ENCODE data around the gene SIGLEC1. TPM values are rescaled to one million over a fixed set of nuclear protein-coding genes. Genes with fewer than 3 reads are reported as not detected.

The SIGLEC1 gene
- total RNA-seq, result not detected in 2 replicates

GRCh38 chr20:3712279-3712873, at the start of gene SIGLEC1:
Gene SIGLEC1, minus strand, starts transcription at chr20:3712600. Its CDS starts 5,472 bp downstream, at chr20:3707128.

GRCh38 chr20:3732327-3733118, 20.1 kb upstream of the SIGLEC1 start, which contains the start of gene HSPA12B:
Gene HSPA12B, plus strand, starts transcription at chr20:3732685. Its CDS starts 5,990 bp downstream, at chr20:3738675.

GRCh38 chr20:3681931-3682781, 30.2 kb downstream of the SIGLEC1 start, which contains the start of gene ADAM33:
Gene ADAM33, minus strand, starts transcription at chr20:3682010. Its CDS starts 6 bp downstream, at chr20:3682004.

GRCh38 chr20:3663031-3663701, 49.2 kb downstream of the SIGLEC1 start, which contains the start of gene GFRA4:
Gene GFRA4, minus strand, starts transcription at chr20:3663399. Its CDS starts 0 bp downstream, at chr20:3663399.

Other genes with a start within 250 kb of the SIGLEC1 start
- 31.3 and 41.4 TPM in 2 replicates for gene ATRN, start 241.6 kb downstream of the SIGLEC1 start, total RNA-seq
- not detected in 2 replicates for gene GFRA4, start 49.2 kb downstream of the SIGLEC1 start, total RNA-seq
- gene ADAM33, start 30.6 kb downstream of the SIGLEC1 start, total RNA-seq, result 0.09 TPM in 1 of 2 replicates, not detected in the other
- gene HSPA12B, start 20.1 kb upstream of the SIGLEC1 start, total RNA-seq, result 11.6 and 18.0 TPM in 2 replicates
- gene ADISSP, start 55.2 kb upstream of the SIGLEC1 start, total RNA-seq, result 20.8 and 33.5 TPM in 2 replicates
- 0.09 TPM in 2 replicates for gene SPEF1, start 68.8 kb upstream of the SIGLEC1 start, total RNA-seq
- gene CENPB, start 74.1 kb upstream of the SIGLEC1 start, total RNA-seq, result 87.7 and 95.9 TPM in 2 replicates
- gene CDC25B, start 83.7 kb upstream of the SIGLEC1 start, total RNA-seq, result 11.0 and 12.3 TPM in 2 replicates
- 11.3 and 15.7 TPM in 2 replicates for gene AP5S1, start 107.9 kb upstream of the SIGLEC1 start, total RNA-seq
- gene MAVS, start 134.2 kb upstream of the SIGLEC1 start, total RNA-seq, result 14.4 and 15.8 TPM in 2 replicates
- 43.6 and 46.8 TPM in 2 replicates for gene PANK2, start 176.8 kb upstream of the SIGLEC1 start, total RNA-seq